GM19467 (cell line): ENCODE results near the gene MTA3.
"Not testable (repeated sequence)": the region's sequence is repeated elsewhere in the genome, so short reads cannot be mapped to it uniquely, and the experiment has no call there.

Source experiments
- ATAC-seq: cut with Tn5 transposase; IDR thresholded peaks from one replicate; pipeline ENCODE4 v1.9.1; 2021; ENCODE audit warnings: mild to moderate bottlenecking, moderate library complexity; ENCODE audit not compliant: unreplicated experiment

Gene MTA3

DNA sequence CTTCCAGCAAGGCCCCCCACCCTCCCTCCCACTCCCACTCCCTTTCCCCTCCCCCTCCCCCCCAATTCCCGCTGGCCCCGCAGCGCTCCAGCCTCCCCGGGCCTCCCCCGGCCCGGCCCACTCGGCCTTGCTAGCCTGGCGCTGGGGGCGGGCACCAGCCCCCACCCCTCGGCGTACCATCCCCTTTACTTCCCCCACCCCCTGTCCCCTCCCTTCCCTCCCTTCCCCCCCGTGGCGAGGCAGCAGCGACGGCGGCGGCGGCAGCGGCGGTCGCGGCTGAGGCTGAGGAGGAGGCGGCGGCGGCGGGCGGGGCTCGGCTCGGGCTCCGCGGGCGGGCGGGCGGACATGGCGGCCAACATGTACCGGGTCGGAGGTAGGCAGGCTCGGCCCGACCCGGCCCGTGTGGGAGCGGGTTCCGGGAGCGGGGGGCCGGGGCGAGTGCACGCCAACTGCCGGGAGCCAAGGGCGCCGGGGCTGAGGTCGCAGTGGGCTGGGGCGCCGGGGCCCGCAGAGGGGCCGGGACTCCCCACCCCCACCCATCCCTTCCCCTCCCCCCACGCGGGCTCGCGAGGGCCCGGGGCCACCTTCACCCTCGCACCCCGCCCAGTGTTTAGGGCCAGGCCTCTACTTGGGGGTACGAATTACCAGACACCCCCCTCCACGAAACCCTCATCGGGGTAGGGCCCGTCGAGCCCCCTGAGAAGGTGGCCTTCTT is at the start of gene MTA3:
TSS of gene MTA3 (plus strand) at position 232 of the 715 bp plus-strand sequence. CDS start at position 346, 114 bp downstream.
- no peak for ATAC-seq

DNA sequence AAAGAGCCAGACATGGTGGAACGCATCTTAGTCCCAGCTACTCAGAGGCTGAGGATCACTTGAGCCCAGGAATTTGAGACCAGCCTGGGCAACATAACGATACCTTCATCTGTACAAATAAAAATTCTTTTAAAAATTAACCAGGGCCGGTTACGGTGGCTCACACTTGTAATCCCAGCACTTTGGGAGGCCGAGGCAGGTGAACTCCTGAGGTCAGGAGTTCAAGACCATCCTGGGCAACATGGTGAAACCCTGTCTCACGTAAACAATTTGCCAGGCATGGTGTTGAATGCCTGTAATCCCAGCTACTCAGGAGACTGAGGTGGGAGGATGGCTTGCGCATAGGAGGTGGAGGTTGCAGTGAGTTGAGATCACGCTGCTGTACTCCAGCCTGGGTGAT is 48.8 kb upstream of the MTA3 start:
- ATAC-seq = no peak

DNA sequence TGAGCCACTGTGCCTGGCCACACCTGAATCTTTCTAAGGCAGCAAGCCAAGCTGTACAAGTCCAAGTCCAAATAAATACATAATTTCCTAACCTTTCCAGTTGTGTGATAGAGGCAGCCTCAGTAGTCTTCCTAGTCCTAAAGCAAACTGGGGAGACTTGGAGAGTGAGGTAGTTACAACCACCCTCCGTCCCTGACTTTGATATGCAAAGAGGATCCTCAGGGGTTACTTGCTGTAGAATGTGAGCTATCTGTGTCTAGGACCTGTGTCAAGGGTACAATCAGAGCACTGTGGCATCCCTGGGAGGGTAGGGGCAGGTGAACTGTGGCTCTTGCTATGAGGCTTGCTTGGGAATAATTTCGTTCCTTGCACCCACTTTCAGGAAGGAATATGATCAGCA is 46.4 kb upstream of the MTA3 start:
- no peak for ATAC-seq

DNA sequence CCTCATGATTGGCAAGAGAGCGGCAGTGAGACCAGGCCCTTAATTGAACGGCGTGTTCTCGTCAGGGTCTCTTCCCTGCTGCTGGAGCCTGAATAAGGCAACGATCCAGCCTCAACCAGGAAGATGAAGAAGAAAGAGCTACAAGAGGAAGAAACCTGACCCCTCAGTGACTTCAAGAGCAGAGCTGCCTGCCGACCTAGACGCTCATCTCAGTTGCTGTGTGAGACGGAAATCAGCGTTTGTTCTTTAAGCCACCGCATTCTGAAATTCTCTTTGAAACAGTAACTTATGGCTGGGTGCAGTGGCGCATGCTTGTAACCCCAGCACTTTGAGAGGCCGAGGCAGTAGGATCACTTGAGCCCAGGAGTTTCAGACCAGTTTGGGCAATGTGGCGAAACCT is 45.1 kb upstream of the MTA3 start:
- no peak for ATAC-seq

DNA sequence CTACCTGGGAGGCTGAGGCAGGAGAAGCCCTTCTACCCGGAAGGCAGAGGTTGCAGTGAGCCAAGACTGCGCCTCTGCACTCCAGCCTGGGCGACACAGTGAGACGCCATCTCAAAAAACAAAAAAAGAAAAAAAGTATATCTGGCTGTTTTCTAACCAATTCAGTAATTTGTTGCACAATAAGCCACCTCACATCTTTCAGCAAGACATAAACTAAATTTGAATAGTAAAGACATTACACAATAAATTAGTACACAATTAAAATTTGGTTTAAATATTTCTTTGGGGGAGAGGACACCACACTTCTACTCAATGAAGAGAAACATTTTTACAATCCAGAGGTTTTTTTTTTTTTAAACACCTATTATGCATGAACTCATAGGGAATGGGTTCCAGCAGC is 36.0 kb upstream of the MTA3 start:
- no peak for ATAC-seq

DNA sequence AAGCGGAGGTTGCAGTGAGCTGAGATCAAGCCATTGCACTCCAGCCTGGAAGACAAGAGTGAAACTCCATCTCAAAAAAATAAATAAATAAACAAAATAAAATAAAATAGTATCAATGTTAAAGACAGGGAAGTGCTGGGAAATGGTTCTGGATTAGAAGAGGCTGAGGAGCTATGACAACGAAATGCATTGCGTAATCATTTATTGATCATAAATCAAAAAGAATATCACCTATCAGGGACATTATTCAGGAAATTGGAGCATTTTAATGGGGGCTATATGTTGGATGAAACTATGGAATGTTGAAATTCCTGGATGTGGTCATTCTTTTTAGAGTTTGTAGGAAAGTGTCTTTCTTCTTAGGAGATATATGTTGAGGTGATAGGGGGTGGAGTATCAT is 30.9 kb upstream of the MTA3 start:
- no peak for ATAC-seq

DNA sequence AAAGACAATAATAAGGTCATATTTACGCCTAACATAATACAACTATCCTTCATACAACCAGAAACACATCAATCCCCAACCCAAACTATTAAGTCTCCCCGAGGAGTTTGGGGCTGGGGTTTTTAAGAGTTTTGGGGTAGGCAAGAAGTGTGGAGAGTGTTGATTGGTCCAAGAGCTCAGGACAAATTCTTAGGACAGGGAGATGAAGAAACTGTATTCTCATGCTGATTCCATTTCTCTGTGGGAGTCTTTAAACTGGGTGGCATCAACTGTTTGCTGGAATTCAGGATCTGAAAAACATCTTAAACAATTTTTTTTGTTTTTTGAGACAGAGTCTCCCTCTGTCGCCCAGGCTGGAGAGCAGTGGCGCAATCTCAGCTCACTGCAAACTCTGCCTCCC is 25.6 kb upstream of the MTA3 start:
- no peak for ATAC-seq

DNA sequence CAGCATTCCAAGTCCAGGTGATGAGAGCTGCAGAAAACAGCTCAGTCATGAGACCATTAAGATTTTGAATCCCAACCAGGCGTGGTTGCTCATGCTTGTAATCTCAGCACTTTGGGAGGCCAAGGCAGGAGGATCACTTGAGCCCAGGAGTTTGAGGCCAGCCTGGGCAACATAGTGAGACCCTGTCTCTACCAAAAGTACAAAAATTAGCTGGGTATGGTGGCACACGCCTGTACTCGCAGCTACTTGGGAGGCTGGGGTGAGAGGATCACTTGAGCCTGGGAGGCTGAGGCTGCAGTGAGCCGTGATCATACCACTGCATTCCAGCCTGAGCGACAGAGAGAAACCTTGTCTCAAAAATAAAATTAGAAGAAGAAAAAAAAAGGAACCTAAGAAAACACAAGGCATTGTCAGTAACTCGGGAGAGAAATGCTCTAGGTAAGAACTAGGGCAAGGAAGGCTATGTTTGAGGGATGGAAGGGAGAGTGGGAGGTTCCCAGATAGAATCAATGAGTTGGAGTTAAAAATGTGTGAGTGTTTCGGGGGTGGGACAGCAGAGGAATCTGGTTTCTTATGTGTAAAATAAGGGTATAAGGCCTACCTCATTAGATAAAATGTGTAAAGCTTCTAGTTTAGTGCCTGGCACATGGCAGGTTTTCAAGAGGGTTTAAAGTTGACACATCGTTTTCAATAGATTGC is 23.3 kb upstream of the MTA3 start:
- no peak for ATAC-seq

DNA sequence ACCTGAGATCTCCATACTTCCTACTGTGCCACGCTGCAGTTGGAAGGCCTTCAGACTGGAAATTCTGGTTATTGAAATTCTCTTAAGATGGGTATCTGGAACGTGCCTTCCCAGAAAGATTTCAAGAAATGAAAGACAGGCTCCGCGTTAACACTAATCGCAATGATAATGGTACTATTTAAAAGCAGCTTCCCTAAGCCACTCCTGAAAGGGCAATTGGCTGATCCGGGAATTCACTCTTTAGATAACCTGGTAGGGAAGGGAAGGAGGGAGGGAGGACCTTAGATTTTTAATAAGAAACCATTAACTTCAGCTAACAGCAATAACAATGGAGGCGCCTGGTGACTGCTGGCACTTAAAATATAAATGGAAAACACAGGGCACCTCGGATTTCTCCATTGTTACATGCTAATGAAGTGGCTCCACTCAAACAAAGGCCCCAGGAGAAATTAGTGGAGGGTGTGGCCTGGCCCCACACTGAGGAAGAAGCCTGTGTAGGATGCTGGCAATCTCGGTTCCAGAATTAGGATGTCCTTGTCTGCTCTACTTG is 22.5 kb upstream of the MTA3 start:
- ATAC-seq = no peak

DNA sequence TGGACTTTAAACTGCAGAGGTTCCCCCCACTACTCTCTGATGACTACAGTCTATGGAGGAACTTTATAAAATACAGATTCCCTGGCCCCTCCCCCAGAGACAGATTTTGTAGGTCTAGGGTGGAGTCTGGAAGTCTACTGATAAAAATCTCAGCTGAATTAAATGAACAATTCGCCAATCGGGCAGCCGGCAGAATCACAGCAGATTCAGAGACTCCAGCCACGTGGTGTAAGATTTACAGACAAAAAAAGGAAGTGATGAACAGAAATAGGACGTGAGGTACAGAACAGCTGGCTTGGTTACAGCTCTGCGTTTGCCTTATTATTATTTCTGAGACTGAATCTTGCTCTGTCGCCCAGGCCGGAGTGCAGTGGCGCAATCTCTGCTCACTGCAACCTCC is 21.4 kb upstream of the MTA3 start:
- ATAC-seq = no peak

DNA sequence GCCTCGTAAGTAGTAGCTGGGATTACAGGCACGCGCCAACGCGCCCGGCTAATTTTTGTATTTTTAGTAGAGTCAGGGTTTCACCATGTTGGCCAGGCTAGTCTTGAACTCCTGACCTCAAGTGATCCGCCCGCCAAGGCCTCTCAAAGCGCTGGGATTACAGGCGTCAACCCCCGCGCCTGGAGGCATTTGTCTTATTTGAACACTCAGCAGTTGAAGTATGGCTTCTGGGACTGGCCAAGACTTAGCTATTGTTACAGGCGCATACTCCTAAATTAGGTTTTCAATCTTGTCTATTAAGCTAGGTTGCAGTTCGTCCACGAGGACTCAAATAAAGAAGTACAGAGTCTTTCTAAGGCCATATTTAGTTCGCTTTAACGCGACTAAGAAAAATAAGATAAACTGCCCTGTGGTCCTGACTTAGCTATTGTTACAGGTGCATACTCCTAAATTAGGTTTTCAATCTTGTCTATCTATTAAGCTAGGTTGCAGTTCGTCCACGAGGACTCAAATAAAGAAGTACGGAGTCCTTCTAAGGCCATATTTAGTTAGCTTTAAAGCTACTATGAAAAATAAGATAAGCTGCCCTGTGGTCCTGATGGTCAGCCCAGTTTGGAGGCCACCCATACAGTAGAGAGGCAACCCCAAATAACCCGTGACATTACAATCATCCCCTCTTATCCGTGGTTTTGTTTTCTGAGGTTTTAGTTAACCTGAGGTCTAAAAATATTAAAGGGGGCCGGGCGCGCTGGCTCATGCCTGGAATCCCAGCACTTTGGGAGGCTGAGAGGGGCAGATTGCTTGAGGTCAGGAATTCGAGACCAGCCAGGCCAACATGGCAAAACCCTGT is 20.8 kb upstream of the MTA3 start:
- ATAC-seq = no peak

DNA sequence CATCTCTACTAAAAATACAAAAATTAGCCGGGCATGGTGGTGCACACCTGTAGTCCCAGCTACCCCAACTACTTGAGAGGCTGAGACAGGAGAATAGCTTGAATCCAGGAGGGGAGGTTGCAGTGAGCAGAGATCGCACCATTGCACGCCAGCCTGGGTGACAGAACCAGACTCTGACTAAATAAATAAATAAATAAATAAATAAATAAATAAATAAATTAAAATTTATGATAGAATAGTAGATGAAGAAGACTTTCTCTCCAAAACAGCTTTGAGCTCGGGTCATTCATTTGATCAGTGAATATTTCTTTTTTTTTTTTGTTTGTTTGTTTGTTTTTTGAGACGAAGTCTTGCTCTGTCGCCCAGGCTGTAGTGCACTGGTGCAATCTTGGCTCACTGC is 17.6 kb upstream of the MTA3 start:
- ATAC-seq = no peak

DNA sequence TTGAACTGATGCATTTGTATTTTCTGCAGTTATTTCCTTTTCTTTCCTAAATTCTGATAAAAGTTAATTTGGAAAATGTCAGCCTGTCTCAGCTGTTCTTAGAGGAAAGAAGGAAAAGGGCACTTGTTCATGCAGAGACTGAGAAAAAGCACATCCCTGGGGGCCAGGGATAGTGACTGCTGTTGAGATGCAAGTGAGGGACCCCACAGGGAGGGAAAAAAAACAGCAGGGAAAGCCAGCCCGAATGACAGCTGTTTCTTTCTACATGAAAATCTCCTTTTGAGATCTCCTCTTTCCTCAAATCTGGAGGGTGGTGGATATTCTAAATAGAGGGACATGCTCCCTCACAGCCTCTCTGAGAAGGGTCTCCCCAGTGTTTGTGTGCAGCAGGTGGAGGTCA is 14.0 kb upstream of the MTA3 start:
- ATAC-seq = no peak

DNA sequence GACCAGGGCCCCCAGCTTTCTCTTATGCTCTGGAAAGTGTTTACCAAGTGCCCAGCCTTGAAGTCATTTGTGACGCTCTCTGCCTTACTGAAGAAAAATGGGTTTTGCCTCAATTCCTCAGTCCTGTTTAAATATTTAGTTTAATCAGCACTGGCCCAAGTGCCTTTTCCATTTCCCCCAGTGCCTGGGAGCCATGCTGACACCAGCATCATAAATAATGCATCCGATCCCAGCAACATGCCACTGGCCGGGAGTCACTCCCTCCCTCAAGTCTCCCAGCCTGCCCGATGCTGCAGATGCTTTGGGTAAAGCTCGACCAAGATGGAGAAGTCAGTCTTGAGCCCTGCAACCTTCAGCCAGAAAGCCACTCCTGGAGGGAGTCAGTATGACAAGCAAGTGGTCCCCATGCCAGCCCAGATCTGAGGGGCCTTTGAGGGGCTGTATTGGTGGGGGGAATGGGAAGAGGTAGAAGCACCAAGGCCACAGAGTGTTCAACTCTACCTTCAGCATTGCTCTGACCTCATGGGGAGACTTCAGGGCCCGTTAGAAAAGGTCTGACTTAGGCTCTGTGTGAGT is 12.0 kb upstream of the MTA3 start:
- ATAC-seq = no peak

DNA sequence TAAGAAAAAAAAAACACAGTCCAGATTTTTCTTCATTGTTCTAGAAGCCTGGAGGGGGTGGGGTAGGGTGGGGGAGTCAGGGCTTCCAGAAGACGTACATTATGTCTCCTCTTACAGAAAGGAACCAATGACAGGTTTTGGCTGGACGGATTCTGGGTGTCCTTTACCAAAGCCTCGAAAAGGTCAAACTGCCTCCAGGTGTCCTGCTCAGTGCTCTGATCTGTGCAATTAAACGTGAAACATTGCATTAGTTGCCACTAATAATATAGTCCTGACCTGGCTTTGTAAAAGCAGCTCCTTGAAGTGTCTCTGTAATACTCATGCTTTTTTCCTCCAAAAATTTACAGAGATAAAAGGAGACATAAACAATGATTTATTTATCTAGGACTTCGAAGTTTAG is 11.1 kb upstream of the MTA3 start:
- no peak for ATAC-seq

DNA sequence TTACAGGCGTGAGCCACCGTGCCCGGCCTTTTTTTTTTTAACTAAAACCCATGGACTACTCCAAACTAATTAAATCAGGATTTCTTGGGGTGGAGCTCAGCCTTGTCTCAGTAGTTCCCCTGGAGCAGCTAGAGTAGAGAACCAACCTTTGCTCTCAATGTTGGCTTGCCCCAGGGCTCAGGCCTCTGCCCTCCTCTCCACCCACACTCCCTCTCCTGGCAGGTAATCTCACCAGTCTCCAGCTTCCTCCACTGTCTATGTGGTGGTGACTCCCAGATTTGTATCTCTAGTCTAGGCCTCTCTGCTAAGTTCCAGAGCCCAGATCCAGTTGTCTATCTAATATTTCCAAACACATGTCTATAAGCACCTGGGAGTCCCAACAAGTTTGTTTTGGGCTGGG is 9.6 kb upstream of the MTA3 start:
- no peak for ATAC-seq

DNA sequence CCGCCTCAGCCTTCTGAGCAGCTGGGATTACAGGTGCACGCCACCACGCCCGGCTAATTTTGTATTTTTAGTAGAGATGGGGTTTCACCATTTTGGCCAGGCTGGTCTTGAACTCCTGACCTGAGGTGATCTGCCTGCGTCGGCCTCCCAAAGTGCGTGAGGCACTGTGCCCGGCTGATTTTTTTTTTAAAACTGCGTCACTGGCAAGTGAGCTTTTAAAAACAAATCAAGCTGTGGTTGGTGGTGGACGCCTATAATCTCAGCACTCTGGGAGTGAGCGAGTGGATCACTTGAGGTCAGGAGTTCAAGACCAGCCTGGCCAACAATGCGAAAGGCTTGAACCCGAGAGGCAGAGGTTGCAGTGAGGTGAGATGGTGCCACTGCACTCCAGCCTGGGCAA is 8.3 kb upstream of the MTA3 start:
- ATAC-seq = not testable (repeated sequence)

DNA sequence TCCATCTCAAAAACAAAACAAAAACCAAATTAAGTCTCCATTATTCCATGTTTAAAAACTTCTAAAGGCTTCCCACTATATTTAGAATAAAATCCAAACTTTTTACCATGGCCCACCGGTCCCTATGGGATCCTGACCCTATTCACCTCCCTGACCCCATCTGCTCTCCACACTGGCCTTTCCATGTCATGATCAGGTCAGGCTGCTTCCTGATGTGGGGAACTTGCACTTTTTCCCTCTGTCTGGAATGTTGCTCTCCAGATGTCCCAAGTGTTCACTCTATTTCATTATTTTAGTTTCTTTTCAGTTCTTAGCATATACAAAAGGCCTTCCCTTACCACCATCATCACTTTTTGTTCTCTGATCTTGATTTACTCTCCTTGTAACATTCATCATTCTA is 7.5 kb upstream of the MTA3 start:
- no peak for ATAC-seq

DNA sequence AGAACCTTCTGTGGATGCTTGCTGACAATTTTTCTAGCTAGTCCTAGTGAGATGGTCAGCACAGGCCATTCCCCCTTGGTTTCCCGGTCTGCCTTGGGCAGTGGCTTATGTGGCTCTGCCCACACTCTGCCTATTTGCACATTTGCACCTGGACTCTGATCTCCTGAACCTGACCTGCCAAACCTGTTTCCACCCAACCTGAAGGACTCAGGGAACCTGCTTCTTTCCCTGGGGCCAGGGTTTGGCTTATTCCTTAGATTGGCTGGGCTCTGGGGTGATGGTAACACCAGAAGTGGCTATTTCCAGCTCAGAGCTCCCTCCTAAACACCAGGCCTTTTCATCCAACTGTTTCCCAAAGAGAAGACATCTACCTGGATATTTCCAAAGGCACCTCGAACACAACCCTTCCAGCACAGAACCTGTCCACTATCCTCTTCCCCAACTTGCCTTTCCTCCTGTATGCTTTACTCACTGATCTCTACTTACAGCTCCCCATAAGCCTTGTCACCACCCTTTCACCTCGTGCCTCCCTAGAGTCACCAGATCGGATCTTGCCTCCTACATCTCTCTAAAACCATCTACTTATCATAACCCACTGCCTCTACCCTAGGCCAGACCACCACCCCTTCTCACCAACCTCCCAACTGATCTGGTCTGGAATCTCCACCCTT is 5.8 kb upstream of the MTA3 start:
- no peak for ATAC-seq

DNA sequence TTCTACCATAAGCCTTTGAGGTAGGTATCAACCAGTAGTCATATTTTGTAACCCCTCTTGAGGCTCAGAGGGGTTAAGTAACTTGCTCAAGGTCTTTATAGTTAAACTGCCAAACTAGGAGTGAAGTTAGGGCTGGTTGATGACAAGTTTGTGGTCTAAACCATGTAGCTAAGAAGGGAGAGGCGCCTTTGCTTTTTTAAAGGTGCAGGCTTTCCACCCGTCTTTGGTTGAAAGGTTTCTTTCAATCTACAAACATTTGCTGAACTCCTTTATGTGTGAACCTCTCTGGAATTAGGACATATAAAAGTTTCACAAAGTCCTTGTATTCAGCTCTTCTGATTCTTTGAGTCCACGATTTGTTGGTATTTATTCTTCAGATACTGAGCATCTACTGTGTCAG is 2.4 kb upstream of the MTA3 start:
- ATAC-seq = no peak
